Right atrium auricular region (tissue), 2 donors: Measurements from ENCODE around the gene SPCS3. TPM values are rescaled to one million over a fixed set of nuclear protein-coding genes. Genes with fewer than 3 reads are reported as not detected.
"Not testable (repeated sequence)": the region's sequence is repeated elsewhere in the genome, so short reads cannot be mapped to it uniquely, and the experiment has no call there.

Source experiments
- DNase-seq: peaks from one replicate; pipeline ENCODE4 v3.0.0-alpha.2; 2019; ENCODE audit warnings: low spot score
- H3K27ac ChIP-seq, 2 donors: fragments of 200-600 bp; sonication (generic); 1 replicate in 1 of 2; 2 replicates in 1 of 2; pipeline ENCODE4 v1.5.1; 2016 to 2019
- H3K27me3 ChIP-seq, 2 donors: fragments of 200-600 bp; sonication (generic); one replicate each; pipeline versions ENCODE4 v1.5.1 to v1.6.0; 2017 to 2019
- H3K36me3 ChIP-seq: fragments of 200-600 bp; sonication (generic); one replicate; pipeline ENCODE4 v1.5.1; 2016
- H3K4me1 ChIP-seq, 2 donors: fragments of 200-600 bp; sonication (generic); one replicate each; pipeline versions ENCODE4 v1.5.1 to v1.6.0; 2017 to 2019
- H3K4me3 ChIP-seq, 2 donors: fragments of 200-600 bp; sonication (generic); 1 replicate in 1 of 2; 2 replicates in 1 of 2; pipeline ENCODE4 v1.5.1; 2017 to 2019; ENCODE audit warnings: mild to moderate bottlenecking in 1 of 2, moderate library complexity in 1 of 2
- H3K9me3 ChIP-seq, 2 donors: fragments of 200-600 bp; sonication (generic); one replicate each; pipeline ENCODE4 v1.5.1; 2019
- total RNA-seq, 2 donors: library from RNA; depleted of rRNA; stranded (reverse); fragments of >200 nt; gene quantifications; one replicate each; pipeline ENCODE4 v1.1.0, GENCODE V29; 2016
- TF ChIP-seq, protein P1 (sequence below), 2 donors: fragments of 200-600 bp; sonication (generic); IDR thresholded peaks; one replicate each; pipeline ENCODE4 v1.5.1; 2019; ENCODE audit warnings: antibody characterized with exemption in 2 of 2

Gene SPCS3
- total RNA-seq, 2 donors from 2014 or later: 45.7 to 55.0 TPM

DNA sequence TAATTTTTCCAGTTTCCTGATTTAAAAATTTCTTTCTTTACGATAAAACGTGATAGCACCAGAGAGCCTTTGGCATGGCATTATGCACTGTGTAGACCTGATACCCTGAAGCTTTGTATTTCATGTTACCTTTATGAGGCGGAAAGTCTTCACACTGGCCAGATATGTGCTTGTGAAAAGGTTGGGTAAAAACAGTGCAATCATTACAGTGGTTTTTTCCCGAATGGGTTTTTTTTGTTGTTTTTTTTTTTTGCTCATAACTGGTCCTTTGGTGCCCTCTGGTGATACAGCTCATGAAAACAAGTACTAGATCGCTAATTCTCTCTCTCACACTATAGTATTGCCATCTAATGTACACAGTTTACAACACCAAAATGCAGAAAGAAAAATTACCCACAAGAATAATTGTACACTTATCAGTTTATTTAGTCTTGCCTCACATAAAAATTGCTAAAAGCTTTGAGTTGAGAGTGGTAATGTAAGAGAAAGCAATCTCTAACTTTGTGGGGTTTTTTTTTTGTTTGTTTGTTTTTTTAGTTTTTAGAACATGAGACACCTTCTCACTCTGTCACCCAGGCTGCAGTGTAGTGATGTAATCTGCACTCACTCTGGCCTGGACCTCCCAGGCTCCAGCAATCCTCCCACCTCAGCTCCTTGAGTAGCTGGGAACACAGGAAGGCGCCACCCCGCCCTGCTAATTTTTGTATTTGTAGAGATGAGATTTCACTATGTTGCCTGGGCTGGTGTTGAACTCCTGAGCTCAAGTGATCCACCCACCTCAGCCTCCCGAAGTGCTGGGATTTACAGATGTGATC lies 21.3 kb downstream of the SPCS3 start:
- Histone ChIP-seq H3K27me3 (no peaks in the 10 kb centered on the region), H3K4me1 (no peaks in the 10 kb centered on the region), H3K9me3 (peaks cover 4 to 20% of the 10 kb centered on the region in 2 donors), H3K36me3 (no peaks in the 10 kb centered on the region), H3K4me3 (no peak overlapping the region), H3K27ac (no peak overlapping the region)
- TF ChIP-seq, protein P1, sequence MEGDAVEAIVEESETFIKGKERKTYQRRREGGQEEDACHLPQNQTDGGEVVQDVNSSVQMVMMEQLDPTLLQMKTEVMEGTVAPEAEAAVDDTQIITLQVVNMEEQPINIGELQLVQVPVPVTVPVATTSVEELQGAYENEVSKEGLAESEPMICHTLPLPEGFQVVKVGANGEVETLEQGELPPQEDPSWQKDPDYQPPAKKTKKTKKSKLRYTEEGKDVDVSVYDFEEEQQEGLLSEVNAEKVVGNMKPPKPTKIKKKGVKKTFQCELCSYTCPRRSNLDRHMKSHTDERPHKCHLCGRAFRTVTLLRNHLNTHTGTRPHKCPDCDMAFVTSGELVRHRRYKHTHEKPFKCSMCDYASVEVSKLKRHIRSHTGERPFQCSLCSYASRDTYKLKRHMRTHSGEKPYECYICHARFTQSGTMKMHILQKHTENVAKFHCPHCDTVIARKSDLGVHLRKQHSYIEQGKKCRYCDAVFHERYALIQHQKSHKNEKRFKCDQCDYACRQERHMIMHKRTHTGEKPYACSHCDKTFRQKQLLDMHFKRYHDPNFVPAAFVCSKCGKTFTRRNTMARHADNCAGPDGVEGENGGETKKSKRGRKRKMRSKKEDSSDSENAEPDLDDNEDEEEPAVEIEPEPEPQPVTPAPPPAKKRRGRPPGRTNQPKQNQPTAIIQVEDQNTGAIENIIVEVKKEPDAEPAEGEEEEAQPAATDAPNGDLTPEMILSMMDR (IDR thresholded peaks at IDR 0.05): peak; percentile 36 to 63
- no peak for DNase-seq

DNA sequence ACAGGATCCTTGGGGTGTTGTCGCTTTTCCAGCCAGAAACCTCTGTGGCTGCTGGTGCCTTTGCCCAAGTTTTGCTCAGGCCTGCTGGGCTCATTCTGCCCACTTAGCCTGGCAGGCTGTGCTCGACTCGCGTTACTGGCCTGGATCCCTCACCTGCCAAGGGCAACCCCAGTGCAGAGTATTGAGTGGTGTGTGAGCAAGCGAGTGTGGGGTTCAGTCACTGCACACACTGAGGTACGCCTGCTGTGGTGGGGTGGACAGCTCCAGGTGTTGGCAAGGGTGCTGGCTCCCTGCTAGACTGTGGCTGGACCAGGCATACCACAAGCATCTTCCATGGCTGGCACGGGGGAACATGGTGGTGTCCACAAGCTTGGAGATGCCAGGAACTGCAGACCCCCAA lies 22.6 kb downstream of the SPCS3 start:
- no peaks in the 10 kb centered on the region for H3K4me1 ChIP-seq
- no peak overlapping the region for H3K27ac ChIP-seq
- no peak for DNase-seq
- H3K9me3 ChIP-seq: peaks cover 4 to 20% of the 10 kb centered on the region in 2 donors
- H3K36me3 ChIP-seq: no peaks in the 10 kb centered on the region
- TF ChIP-seq, protein P1 (IDR thresholded peaks at IDR 0.05): no peak
- H3K27me3 ChIP-seq: no peaks in the 10 kb centered on the region
- H3K4me3 ChIP-seq: no peak overlapping the region

DNA sequence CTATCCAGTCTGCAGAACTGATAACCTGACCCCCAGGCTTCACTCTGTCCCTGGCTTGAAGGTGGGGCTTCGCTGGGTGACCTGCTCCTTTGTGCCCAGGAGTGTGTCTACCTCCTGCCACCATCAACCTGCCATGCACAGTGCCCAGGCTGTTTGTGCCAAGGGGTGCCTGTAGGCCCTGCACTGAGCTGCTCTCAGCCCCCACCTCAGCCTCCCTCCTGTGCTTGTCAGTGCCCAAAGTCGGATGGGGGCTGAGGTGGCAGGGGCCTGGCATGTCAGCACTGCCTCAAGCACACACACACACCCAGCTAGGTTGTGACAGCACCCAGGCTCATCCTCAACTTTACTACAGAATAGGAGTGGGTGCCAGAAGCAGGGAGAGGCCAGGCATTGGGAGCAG lies 23.5 kb downstream of the SPCS3 start:
- TF ChIP-seq, protein P1 (IDR thresholded peaks at IDR 0.05): no peak
- DNase-seq: no peak
- H3K4me3 ChIP-seq: no peak overlapping the region

DNA sequence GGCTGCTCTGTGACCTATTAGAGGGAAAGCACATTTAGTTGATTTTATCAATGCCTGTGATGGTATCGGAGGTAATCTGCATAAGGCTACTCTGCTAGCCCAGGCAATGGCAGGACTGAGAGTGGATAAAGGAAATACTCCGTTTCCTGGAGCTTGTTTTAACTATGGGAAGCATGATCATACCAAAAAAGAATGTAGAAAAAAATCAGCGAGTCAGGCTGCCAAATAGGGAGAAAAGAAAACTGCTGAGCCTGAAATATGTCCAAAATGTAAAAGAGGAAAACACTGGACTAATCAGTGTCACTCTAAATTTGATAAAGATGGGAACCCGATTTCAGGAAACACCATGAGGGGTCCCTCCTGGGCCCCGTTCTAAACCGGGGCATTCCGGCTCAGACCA lies 25.6 kb downstream of the SPCS3 start:
- peak overlapping the region in 1 of 2 donors; percentile 20 for H3K4me3 ChIP-seq
- DNase-seq, H3K27ac ChIP-seq, H3K27me3 ChIP-seq, H3K4me1 ChIP-seq, H3K36me3 ChIP-seq: not testable (repeated sequence)
- H3K9me3 ChIP-seq: peaks cover 4 to 20% of the 10 kb centered on the region in 2 donors

More for the DNA sequence above, 23.5 kb downstream of the SPCS3 start:
- Histone ChIP-seq H3K9me3 (peaks cover 4 to 20% of the 10 kb centered on the region in 2 donors), H3K4me1 (no peaks in the 10 kb centered on the region), H3K27me3 (no peaks in the 10 kb centered on the region), H3K36me3 (no peaks in the 10 kb centered on the region), H3K27ac (no peak overlapping the region)

DNA sequence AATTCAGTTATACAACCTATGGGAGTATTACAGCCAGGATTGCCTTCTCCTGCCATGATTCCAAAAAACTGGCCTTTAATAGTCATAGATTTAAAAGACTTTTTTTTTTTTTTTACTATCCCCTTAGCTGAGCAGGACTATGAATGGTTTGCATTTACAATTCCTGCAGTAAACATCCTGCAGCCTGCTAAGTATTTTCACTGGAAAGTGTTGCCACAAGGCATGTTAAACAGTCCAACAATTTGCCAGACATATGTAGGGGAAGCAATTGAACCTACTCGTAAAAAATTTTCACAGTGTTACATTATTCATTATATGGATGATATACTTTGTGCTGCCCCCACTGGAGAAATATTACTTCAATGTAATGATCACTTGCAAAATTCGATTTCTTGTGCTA lies 27.1 kb downstream of the SPCS3 start:
- H3K4me1 ChIP-seq, H3K36me3 ChIP-seq, H3K4me3 ChIP-seq, H3K27ac ChIP-seq, H3K27me3 ChIP-seq, DNase-seq: not testable (repeated sequence)
- peaks cover 4 to 20% of the 10 kb centered on the region in 2 donors for H3K9me3 ChIP-seq

DNA sequence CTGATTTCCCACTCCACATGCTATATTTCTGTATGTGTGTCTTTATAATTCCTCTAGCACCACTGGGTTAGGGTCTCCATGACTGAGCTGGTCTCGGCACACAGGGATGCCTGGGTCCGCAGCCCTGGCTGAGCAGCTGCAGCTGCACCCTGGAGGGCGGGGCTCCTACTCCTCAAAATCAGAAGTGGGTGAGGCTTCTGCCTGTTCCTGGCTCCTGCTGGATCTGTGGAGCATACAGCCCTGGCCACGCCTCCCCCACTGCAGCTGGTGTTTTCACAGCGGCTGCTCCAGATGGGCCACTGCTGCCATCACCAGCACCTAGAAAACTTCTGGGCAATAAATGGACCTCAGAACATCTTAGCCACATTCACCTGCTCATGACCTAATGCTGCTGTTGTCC lies 30.9 kb downstream of the SPCS3 start:
- Histone ChIP-seq H3K4me3 (no peak overlapping the region), H3K27me3 (no peaks in the 10 kb centered on the region), H3K4me1 (no peaks in the 10 kb centered on the region), H3K9me3 (no peaks in the 10 kb centered on the region), H3K27ac (no peak overlapping the region), H3K36me3 (no peaks in the 10 kb centered on the region)
- TF ChIP-seq, protein P1 (IDR thresholded peaks at IDR 0.05): no peak
- DNase-seq: no peak

DNA sequence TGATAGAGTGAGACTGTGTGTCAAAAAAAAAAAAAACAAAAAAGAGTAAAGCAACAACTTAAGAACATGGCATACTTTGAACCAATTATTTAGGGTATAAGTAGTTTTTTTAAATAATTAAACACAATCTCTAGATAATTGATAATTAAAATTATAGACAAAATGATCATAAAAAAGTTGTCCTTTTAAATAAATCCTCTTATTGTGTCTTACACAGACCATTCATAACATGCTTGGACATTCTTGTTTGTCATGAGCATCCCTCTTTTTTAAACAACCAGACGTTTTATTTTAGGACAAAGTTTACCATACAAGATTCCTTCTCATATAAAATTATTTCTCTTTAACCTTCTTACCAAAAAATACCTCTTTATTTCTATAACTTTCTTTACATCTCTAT lies 35.1 kb downstream of the SPCS3 start:
- Histone ChIP-seq H3K27me3 (no peaks in the 10 kb centered on the region), H3K27ac (no peak overlapping the region), H3K4me1 (no peaks in the 10 kb centered on the region), H3K4me3 (no peak overlapping the region), H3K9me3 (no peaks in the 10 kb centered on the region), H3K36me3 (no peaks in the 10 kb centered on the region)
- no peak for DNase-seq
- TF ChIP-seq, protein P1 (IDR thresholded peaks at IDR 0.05): no peak
